GM19397 (cell line): ENCODE data around the gene AQP9.
"Not testable (repeated sequence)": the region's sequence is repeated elsewhere in the genome, so short reads cannot be mapped to it uniquely, and the experiment has no call there.

Experiments
- ATAC-seq: cut with Tn5 transposase; IDR thresholded peaks from one replicate; pipeline ENCODE4 v1.9.1; 2021; ENCODE audit warnings: mild to moderate bottlenecking, moderate library complexity; ENCODE audit not compliant: unreplicated experiment

The AQP9 gene

GRCh38 chr15:58138106-58138505 lies at the start of gene AQP9:
TSS of gene AQP9 (plus strand) at chr15:58138381. CDS start at chr15:58138566, 185 bp downstream.
- ATAC-seq, result no peak

- ATAC-seq, result no peak
Measured at GRCh38 chr15:58095415-58095814, 42.8 kb upstream of the AQP9 start.

- no peak for ATAC-seq
Measured at GRCh38 chr15:58096529-58097084, 41.6 kb upstream of the AQP9 start.

GRCh38 chr15:58103482-58103881 lies 34.7 kb upstream of the AQP9 start:
- no peak for ATAC-seq

GRCh38 chr15:58108117-58108516 lies 30.1 kb upstream of the AQP9 start:
- no peak for ATAC-seq

- no peak for ATAC-seq
Measured at GRCh38 chr15:58109419-58109818, 28.8 kb upstream of the AQP9 start.

GRCh38 chr15:58110999-58111717 lies 27.0 kb upstream of the AQP9 start:
- ATAC-seq, result no peak

DNA sequence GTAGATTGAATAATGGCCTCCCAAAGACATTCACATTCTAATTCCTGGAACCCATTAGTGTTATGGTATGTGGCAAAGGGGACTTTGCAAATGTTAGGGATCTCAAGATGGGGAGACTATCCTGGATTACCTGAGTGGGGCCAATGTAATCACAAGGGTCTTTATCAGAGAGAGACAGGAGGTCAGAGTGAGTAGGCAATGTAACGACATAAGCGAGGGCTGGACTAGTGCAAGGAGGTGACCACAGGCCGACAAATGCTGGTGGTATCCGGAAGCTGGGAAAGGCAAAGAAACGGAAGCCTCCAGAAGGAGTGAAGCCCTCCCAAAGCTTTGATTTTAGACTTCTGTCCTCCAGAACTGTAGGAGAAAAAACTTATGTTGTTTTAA lies 26.5 kb upstream of the AQP9 start:
- ATAC-seq, result no peak

DNA sequence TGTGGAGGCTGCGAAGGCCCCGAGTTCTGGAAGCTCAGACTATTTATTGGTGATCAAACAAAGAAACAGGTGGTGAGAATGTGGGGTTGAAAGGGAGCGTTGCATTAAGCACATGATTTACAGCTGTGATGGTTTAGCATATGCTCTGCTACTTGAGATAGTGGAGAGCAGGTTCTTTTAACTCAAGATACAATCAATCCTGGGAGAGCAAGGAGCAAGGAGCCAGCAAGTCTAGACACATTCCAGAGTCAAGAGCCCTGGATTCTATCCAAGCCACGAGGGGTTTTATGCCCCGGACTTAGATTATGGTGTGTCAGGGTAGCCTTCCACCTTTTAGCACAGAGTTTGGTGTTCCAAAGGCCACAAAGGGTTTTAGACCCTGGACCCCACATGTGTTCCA lies 24.8 kb upstream of the AQP9 start:
- not testable (repeated sequence) for ATAC-seq

DNA sequence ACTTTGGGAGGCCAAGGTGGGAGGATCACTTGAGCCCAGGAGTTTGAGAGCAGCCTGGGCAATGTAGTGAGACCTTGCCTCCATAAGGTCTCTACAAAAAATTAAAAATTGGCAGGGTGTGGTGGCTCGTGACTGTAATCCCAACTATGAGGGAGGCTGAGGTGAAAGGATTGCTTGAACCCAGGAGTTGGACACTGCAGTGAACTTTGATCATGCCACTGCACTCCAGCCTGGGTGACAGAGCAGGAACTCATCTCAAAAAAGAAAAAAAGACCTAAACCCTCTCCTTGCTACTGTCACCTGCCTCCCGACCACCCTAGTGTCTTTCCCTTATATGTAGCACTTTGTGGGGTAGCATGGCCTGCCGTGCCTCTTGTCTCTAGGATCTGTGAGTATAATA lies 23.8 kb upstream of the AQP9 start:
- ATAC-seq, result no peak

DNA sequence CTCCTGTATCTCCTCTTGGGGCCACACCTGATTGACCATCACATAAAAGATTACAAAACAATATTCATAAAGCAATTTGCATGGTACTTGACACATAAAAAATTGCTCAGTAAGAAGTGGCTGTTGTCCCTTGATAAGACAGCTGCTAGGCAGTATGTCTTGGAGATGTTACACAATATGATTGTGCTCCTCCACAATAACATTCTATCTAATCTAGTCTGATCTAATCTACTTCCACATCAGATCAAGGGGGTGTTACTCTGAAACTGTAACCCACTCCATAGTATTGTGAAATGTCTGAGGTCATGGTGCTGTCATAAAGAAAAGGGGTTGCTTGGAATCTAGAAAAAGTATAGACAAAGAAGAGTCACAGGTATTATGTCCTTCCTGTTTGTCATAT lies 23.4 kb upstream of the AQP9 start:
- ATAC-seq, result no peak

- ATAC-seq, result no peak
Measured at GRCh38 chr15:58115692-58116091, 22.5 kb upstream of the AQP9 start.

- ATAC-seq, result no peak
Measured at GRCh38 chr15:58117619-58118018, 20.6 kb upstream of the AQP9 start.

DNA sequence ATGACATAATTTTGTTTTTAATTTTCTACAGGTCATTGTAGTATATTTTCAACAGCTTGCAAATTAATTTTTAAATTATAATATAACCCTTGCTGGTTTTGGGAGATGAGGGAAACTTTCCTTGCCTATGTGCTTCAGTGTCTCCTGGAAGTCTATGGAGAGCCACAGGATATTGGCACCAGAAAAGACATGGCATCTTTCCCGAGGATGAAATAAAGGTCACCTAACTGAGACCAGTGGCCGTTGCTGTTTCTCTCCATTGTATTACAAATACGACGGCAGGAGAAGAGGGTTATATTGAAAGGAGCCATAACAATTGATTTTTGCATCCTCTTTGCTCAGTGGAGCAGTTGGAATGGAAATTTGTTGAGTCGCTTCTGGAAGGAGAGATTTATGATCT lies 19.9 kb upstream of the AQP9 start:
- ATAC-seq, result no peak

DNA sequence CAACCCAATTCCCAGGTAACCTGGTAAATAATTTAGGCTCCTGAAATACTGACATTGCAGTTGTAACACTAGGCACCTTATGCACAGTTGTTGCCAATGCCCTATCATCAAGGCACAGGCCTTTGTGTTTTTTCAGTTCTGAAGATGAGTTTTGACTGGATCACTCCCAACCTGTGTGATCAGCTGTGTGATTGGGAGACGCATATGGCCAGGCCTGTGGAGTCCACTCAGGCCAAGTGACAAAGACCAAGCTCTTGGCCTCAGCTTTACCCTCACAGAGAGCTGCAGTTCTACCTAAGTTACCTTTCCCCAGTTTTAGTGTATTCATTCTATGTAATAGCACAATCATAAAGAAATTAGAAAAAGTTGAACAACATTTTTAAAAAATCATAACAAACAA lies 19.2 kb upstream of the AQP9 start:
- no peak for ATAC-seq

DNA sequence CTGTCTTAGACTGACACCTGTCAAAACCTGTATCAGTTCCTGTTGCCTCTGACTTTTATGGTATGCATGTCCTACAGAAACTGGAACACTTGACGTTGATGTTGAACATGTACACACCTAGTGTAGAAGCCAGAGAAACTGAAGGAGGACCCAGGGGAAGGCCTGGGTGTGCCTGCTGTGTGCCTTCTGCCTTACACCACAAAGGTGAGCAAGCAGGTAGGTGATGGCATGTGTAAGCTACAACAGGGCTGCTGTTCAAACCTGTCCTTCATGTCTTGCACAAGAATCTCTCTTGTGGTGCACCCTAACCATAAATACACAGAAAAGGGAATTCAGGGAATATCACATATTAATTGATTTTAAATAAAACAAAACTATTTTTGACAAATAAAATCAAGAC lies 13.6 kb upstream of the AQP9 start:
- no peak for ATAC-seq

GRCh38 chr15:58125333-58125732 lies 12.8 kb upstream of the AQP9 start:
- no peak for ATAC-seq

DNA sequence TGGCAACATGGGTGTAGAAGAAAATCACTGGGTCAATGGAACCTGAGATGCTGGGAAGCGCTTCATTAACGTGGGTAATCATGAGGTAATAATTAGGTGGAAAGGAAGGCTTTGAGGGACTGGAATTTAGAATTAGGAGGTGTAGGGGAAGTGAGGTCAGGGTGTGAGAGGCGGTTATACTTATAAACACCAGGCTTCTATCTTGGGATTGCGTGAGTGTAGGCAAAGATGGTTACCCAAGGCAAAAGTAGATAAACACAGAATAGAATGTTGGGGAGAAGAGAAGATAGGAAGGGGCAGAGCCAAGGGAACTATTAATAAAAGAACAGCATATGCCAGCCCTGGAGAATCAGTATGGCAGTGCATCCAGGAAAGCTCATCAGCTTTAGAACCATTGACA lies 3.3 kb upstream of the AQP9 start:
- ATAC-seq, result no peak

DNA sequence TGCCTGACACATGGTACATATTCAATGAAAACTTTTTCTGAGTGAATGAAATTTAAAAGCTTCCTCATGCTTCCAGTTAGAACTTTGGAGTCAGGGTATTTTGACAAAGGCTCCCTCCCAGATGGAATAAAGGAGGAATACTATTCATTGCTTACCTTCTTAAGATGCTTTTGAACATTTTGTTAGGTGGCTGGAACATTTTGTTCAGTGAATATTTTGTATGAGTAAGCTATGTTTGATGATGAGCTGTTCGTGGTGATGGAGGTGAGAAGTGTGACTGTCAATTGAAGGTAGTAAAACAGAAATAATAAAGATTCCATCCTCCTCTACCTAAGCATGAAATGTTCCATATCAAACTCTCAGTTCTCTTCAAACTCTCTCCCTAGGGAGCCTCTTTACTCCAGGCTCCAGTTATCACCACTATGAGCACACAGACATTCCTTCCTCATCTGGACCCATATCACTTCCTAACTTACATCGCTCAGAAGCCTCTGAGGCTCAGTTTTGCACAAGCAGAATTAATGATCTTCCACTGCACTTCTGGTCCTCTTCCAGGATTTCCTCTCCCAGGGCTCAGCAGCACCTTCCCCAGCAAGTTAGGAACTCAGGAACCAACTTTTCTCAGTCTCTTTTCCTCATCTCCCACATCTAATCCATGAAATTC lies 2.5 kb upstream of the AQP9 start:
- no peak for ATAC-seq

DNA sequence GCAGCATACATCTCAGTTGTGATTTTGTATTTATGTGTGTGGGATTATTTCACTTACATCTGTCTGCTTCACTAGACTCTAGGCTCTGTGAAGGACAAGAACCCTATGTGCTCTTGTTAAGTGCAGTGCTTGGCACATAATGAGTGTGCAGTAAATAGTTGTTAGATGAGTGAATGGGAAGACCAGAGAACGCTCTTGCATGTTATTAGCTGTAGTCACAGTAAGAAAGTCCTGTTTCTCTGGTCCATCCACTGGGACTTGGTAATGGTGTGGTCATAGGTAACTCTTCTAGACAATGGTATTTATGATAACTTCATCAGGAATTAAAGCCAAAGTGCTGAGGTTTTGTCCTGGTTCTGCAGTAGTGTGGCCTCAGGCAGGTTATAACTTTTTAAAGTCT lies 1.4 kb upstream of the AQP9 start:
- ATAC-seq, result no peak

DNA sequence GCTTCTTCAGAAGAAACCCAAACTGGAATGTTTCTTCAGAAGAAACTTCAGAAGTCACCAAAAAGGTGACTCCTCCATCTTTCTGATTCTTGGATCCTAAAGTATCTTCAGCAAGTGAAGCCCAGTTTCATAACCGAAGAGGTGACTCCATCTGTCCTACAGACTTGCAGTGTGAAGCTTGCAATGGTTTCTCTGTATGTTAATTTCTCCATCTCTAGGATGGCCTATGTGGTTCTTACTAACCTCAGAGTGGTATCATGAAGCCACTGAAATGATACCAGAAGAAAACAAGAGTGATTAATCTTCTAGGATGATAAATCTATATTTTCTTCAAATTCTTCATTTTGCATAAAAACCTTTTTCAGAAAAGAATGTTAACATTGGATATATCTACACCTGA lies 495 bp upstream of the AQP9 start:
- no peak for ATAC-seq

DNA sequence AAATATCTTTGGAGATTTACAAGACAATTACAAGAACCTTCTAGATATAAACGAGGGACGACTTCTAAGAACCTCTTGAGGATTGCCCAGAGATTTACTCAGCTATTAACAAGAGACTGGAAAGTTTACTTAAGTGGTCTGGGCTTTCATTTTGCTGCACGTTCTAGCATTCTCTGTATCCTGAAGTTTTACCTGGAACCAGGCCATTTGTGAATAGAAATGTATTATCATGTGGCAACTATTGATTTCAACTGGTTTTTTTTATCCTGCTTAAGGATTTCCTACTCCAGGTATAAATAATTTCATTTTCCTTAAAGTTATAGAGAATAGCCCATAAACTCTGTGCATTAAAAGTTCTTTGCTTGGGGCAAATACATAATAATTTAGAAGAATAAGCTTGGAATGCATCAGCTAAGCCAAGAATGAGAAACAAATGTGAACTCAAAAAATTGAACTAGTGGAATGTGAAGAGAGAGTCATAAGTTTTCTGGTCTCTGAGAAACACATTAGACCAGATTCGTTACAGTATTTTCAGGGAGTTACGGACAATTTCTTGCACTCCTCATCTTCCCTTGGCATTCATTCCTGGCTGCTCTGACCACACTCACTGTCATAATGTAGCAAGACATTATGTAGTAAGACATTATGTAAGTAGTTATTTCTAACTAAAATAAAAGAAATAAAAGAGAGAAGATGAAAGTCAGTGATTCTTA lies 1.3 kb downstream of the AQP9 start:
- no peak for ATAC-seq
